Right atrium auricular region (tissue), 2 donors: Measurements from ENCODE around the gene CRAMP1. TPM values are rescaled to one million over a fixed set of nuclear protein-coding genes. Genes with fewer than 3 reads are reported as not detected.

Experiments
- DNase-seq: peaks from one replicate; pipeline ENCODE4 v3.0.0-alpha.2; 2019; ENCODE audit warnings: low spot score
- H3K27ac ChIP-seq, 2 donors: fragments of 200-600 bp; sonication (generic); 1 replicate in 1 of 2; 2 replicates in 1 of 2; pipeline ENCODE4 v1.5.1; 2016 to 2019
- H3K27me3 ChIP-seq, 2 donors: fragments of 200-600 bp; sonication (generic); one replicate each; pipeline versions ENCODE4 v1.5.1 to v1.6.0; 2017 to 2019
- H3K36me3 ChIP-seq: fragments of 200-600 bp; sonication (generic); one replicate; pipeline ENCODE4 v1.5.1; 2016
- H3K4me1 ChIP-seq, 2 donors: fragments of 200-600 bp; sonication (generic); one replicate each; pipeline versions ENCODE4 v1.5.1 to v1.6.0; 2017 to 2019
- H3K4me3 ChIP-seq, 2 donors: fragments of 200-600 bp; sonication (generic); 1 replicate in 1 of 2; 2 replicates in 1 of 2; pipeline ENCODE4 v1.5.1; 2017 to 2019; ENCODE audit warnings: mild to moderate bottlenecking in 1 of 2, moderate library complexity in 1 of 2
- H3K9me3 ChIP-seq, 2 donors: fragments of 200-600 bp; sonication (generic); one replicate each; pipeline ENCODE4 v1.5.1; 2019
- CTCF ChIP-seq, 2 donors: fragments of 200-600 bp; sonication (generic); IDR thresholded peaks; one replicate each; pipeline ENCODE4 v1.5.1; 2019; ENCODE audit warnings: antibody characterized with exemption in 2 of 2
- total RNA-seq, 2 donors: library from RNA; depleted of rRNA; stranded (reverse); fragments of >200 nt; gene quantifications; one replicate each; pipeline ENCODE4 v1.1.0, GENCODE V29; 2016

The CRAMP1 gene
- total RNA-seq, 2 donors from 2014 or later: 7.7 to 9.7 TPM

- peaks cover 16% of the 10 kb centered on the region for H3K36me3 ChIP-seq
- no peak for DNase-seq
- TF ChIP-seq CTCF (IDR thresholded peaks at IDR 0.05): no peak
These were observed 31.2 kb upstream of the CRAMP1 start for GRCh38 chr16:1580956-1581355.

GRCh38 chr16:1581804-1582203, 30.4 kb upstream of the CRAMP1 start:
- Histone ChIP-seq H3K4me3 (no peak overlapping the region), H3K36me3 (peaks cover 16% of the 10 kb centered on the region), H3K27me3 (no peaks in the 10 kb centered on the region), H3K27ac (no peak overlapping the region), H3K9me3 (no peaks in the 10 kb centered on the region), H3K4me1 (no peaks in the 10 kb centered on the region)
- no peak for TF ChIP-seq CTCF (IDR thresholded peaks at IDR 0.05)
- DNase-seq: no peak

More at GRCh38 chr16:1580956-1581355, 31.2 kb upstream of the CRAMP1 start:
- Histone ChIP-seq H3K27me3 (no peaks in the 10 kb centered on the region), H3K4me3 (no peak overlapping the region), H3K4me1 (no peaks in the 10 kb centered on the region), H3K27ac (no peak overlapping the region), H3K9me3 (no peaks in the 10 kb centered on the region)

- Histone ChIP-seq H3K36me3 (peaks cover 16% of the 10 kb centered on the region), H3K27me3 (no peaks in the 10 kb centered on the region), H3K9me3 (no peaks in the 10 kb centered on the region), H3K27ac (no peak overlapping the region), H3K4me1 (no peaks in the 10 kb centered on the region), H3K4me3 (no peak overlapping the region)
- no peak for DNase-seq
- no peak for TF ChIP-seq CTCF (IDR thresholded peaks at IDR 0.05)
These were observed 29.0 kb upstream of the CRAMP1 start for GRCh38 chr16:1583180-1583579.

GRCh38 chr16:1584926-1585484, 27.2 kb upstream of the CRAMP1 start:
- H3K4me1 ChIP-seq: no peaks in the 10 kb centered on the region
- TF ChIP-seq CTCF (IDR thresholded peaks at IDR 0.05): no peak
- no peaks in the 10 kb centered on the region for H3K9me3 ChIP-seq
- no peak overlapping the region for H3K4me3 ChIP-seq
- DNase-seq: no peak
- H3K27me3 ChIP-seq: no peaks in the 10 kb centered on the region
- peaks cover 8% of the 10 kb centered on the region for H3K36me3 ChIP-seq
- H3K27ac ChIP-seq: no peak overlapping the region

- H3K4me3 ChIP-seq: no peak overlapping the region
- H3K9me3 ChIP-seq: no peaks in the 10 kb centered on the region
- no peak overlapping the region for H3K27ac ChIP-seq
- H3K4me1 ChIP-seq: no peaks in the 10 kb centered on the region
- no peak for TF ChIP-seq CTCF (IDR thresholded peaks at IDR 0.05)
- no peaks in the 10 kb centered on the region for H3K36me3 ChIP-seq
- DNase-seq: no peak
- H3K27me3 ChIP-seq: no peaks in the 10 kb centered on the region
These were observed 21.8 kb upstream of the CRAMP1 start for GRCh38 chr16:1590366-1590765.
